GM12875 (cell line): ENCODE results near the gene RFX8.

ENCODE experiments used
- H3K4me3 ChIP-seq: one replicate; pipeline ENCODE4 v1.5.1; 2011; ENCODE audit warnings: low read depth, low read length, control low read depth
- TF ChIP-seq, protein P1 (sequence below): IDR thresholded peaks from 2 replicates; pipeline ENCODE4 v1.5.1; 2011; ENCODE audit warnings: low read depth, mild to moderate bottlenecking, control low read depth, inconsistent platforms, low read length, moderate library complexity, borderline replicate concordance; ENCODE audit not compliant: insufficient read depth

The RFX8 gene

DNA sequence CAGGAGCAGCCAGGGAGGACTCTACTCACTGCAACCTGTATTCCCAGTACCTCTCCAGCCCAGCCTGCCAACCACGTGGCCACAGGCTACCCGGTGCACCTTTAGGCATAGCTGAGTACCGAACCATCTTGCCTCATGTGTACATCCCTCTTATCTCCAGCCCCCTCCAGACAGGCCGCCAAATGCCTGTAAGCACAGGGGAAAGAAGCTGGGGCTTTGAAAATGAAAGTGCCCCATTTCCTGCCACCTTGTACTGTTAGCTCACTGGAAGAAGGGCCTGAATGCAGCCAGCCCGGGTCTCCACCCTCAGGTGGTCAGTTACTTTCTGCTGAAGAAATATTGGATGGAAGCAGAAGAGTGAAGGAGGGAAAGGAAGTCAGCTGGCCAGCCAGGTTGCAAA, 27.2 kb upstream of the RFX8 start:
- TF ChIP-seq, protein P1, sequence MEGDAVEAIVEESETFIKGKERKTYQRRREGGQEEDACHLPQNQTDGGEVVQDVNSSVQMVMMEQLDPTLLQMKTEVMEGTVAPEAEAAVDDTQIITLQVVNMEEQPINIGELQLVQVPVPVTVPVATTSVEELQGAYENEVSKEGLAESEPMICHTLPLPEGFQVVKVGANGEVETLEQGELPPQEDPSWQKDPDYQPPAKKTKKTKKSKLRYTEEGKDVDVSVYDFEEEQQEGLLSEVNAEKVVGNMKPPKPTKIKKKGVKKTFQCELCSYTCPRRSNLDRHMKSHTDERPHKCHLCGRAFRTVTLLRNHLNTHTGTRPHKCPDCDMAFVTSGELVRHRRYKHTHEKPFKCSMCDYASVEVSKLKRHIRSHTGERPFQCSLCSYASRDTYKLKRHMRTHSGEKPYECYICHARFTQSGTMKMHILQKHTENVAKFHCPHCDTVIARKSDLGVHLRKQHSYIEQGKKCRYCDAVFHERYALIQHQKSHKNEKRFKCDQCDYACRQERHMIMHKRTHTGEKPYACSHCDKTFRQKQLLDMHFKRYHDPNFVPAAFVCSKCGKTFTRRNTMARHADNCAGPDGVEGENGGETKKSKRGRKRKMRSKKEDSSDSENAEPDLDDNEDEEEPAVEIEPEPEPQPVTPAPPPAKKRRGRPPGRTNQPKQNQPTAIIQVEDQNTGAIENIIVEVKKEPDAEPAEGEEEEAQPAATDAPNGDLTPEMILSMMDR = no peak
- H3K4me3 ChIP-seq = no peak overlapping the region

DNA sequence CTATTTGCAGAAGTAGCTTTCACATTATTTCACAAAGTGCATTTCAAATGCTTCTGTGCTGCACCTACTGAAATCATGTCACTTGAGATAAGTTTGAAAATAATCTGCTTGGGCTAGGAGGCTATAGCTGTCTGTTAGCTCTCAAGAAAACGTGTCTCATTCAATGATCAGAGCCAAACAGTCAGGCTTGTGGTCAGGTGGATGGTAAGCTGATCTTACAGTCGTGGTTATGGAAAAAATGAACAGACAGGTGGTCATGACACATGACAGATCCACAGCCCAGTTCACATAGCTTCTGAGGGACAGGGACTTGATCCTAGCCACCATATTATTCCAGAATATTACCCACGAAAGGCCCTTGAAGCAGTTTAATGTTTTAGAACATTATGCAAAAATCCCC, 26.5 kb upstream of the RFX8 start:
- TF ChIP-seq, protein P1 = no peak

GRCh38 chr2:101500860-101501259, 25.9 kb upstream of the RFX8 start:
- TF ChIP-seq, protein P1 = no peak
- no peak overlapping the region for H3K4me3 ChIP-seq

More for the DNA sequence above, 26.5 kb upstream of the RFX8 start:
- no peak overlapping the region for H3K4me3 ChIP-seq

DNA sequence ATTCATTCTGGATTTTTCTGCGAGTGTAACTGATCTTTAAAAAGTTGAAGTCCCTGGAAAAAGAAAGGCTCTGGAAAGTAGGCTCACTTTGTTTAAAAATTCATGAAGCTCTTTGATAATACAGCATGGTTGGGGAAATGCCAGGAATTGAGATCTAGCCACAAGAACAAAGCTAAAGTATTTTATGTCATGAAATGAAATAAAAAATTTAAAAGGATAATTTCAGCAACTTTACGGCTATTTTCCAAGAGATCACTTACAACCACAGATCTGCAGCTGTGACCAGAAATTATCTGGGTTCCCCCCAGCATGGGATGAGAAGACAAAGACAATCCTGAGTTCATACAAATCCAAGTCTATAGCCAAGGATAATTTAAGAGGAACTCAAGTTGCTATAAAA, 25.3 kb upstream of the RFX8 start:
- TF ChIP-seq, protein P1 = no peak
- H3K4me3 ChIP-seq = no peak overlapping the region

DNA sequence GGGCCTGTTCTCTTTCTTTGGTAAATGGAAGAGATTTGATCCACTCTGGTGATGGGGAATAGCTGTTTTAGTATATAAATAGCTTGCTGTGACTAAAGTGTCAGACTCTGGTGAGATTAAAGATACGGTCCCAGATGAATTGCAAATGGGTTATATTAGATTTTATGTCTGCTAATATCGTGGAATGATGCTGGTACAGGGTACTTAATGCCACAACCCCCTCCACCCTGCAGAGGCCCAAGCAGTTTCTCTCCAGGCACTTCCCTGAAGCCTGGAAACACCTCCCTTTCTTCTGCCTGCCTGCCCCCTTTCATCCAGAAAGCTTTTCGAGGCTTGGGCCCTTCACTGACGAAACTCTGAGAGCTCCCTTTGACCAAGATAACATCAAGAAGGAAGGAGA, 21.4 kb upstream of the RFX8 start:
- TF ChIP-seq, protein P1 = no peak

GRCh38 chr2:101492936-101493473, 18.1 kb upstream of the RFX8 start:
- TF ChIP-seq, protein P1 = no peak
- no peak overlapping the region for H3K4me3 ChIP-seq

More for the DNA sequence above, 21.4 kb upstream of the RFX8 start:
- no peak overlapping the region for H3K4me3 ChIP-seq

- TF ChIP-seq, protein P1 = no peak
- no peak overlapping the region for H3K4me3 ChIP-seq
Observed at GRCh38 chr2:101486994-101487393, 12.1 kb upstream of the RFX8 start.
